ENCODE data around the gene TBCC.

Gene TBCC, protein sequence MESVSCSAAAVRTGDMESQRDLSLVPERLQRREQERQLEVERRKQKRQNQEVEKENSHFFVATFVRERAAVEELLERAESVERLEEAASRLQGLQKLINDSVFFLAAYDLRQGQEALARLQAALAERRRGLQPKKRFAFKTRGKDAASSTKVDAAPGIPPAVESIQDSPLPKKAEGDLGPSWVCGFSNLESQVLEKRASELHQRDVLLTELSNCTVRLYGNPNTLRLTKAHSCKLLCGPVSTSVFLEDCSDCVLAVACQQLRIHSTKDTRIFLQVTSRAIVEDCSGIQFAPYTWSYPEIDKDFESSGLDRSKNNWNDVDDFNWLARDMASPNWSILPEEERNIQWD

GRCh38 chr6:42745640-42746462 lies at the start of gene TBCC:
TSS of gene TBCC (minus strand) at chr6:42746103. CDS start at chr6:42746073, 30 bp downstream.
- TF ChIP-seq CTCF (IDR thresholded peaks at IDR 0.05; ENCODE audit: control extremely low read depth, extremely low read depth, low read depth, missing control alignments), result no peak
- POLR2A ChIA-PET, result interaction anchor here (0.6 to 2.1 kb wide), 13 partner anchors 16 to 183 kb away, joined by 3 to 22 read pairs (median 5); partner anchors contain the start of genes CNPY3 and RPL7L1
- CTCF ChIA-PET, result interaction anchor here (0.9 to 9.9 kb wide), 9 partner anchors 11 to 183 kb away, joined by 3 to 84 read pairs (median 4); no protein-coding TSS in a partner anchor
- peak; percentile 98 for DNase-seq (ENCODE audit: extremely low spot score)

GRCh38 chr6:42795651-42796050 lies 49.7 kb upstream of the TBCC start:
- ChIA-PET POLR2A (no interaction called here), CTCF (interaction anchor here (2.4 kb wide), 1 partner anchor 27 kb away, joined by 7 read pairs; no protein-coding TSS in a partner anchor)
- no peak for TF ChIP-seq CTCF (IDR thresholded peaks at IDR 0.05; ENCODE audit: control extremely low read depth, extremely low read depth, low read depth, missing control alignments)
- DNase-seq (ENCODE audit: extremely low spot score), result no peak

- ChIA-PET POLR2A (interaction anchor here (0.6 kb wide), 1 partner anchor 88 kb away, joined by 3 read pairs; no protein-coding TSS in a partner anchor), CTCF (interaction anchor here (0.9 to 1.4 kb wide), 3 partner anchors 10 to 130 kb away, joined by 3 to 4 read pairs (median 3); no protein-coding TSS in a partner anchor)
- no peak for TF ChIP-seq CTCF (IDR thresholded peaks at IDR 0.05; ENCODE audit: control extremely low read depth, extremely low read depth, low read depth, missing control alignments)
- DNase-seq (ENCODE audit: extremely low spot score), result no peak
Measured at GRCh38 chr6:42791706-42792320, 45.9 kb upstream of the TBCC start.

GRCh38 chr6:42790549-42791181 lies 44.8 kb upstream of the TBCC start:
- POLR2A ChIA-PET, result interaction anchor here (0.7 to 1.7 kb wide), 4 partner anchors 8 to 221 kb away, joined by 3 to 8 read pairs (median 5); partner anchors contain the start of genes BICRAL and TBCC
- DNase-seq (ENCODE audit: extremely low spot score), result no peak
- TF ChIP-seq CTCF (IDR thresholded peaks at IDR 0.05; ENCODE audit: control extremely low read depth, extremely low read depth, low read depth, missing control alignments), result no peak
- CTCF ChIA-PET, result interaction anchor here (1.3 to 1.8 kb wide), 5 partner anchors 21 to 129 kb away, joined by 3 to 5 read pairs (median 3); no protein-coding TSS in a partner anchor

- CTCF ChIA-PET, result interaction anchor here (1.2 to 1.6 kb wide), 3 partner anchors 19 to 440 kb away, joined by 3 to 4 read pairs (median 3); partner anchors contain the start of gene DNPH1
- POLR2A ChIA-PET, result interaction anchor here (0.6 kb wide), 1 partner anchor 262 kb away, joined by 4 read pairs; no protein-coding TSS in a partner anchor
Measured at GRCh38 chr6:42788671-42789070, 42.8 kb upstream of the TBCC start.

More at GRCh38 chr6:42788671-42789070, 42.8 kb upstream of the TBCC start:
- DNase-seq (ENCODE audit: extremely low spot score), result no peak
- no peak for TF ChIP-seq CTCF (IDR thresholded peaks at IDR 0.05; ENCODE audit: control extremely low read depth, extremely low read depth, low read depth, missing control alignments)
